ENCODE results near the gene STRAP.

Gene STRAP

GRCh38 chr12:15931590-15932053 lies 49.4 kb downstream of the STRAP start:
- TF ChIP-seq CTCF (IDR thresholded peaks at IDR 0.05), result no peak

GRCh38 chr12:15932327-15932726 lies 50.1 kb downstream of the STRAP start:
- no peak for TF ChIP-seq CTCF (IDR thresholded peaks at IDR 0.05)

- TF ChIP-seq CTCF (IDR thresholded peaks at IDR 0.05), result no peak
Observed at GRCh38 chr12:15932971-15933370, 50.8 kb downstream of the STRAP start.

- TF ChIP-seq CTCF (IDR thresholded peaks at IDR 0.05), result no peak
Observed at GRCh38 chr12:15933751-15934150, 51.6 kb downstream of the STRAP start.

GRCh38 chr12:15936751-15937150 lies 54.6 kb downstream of the STRAP start:
- TF ChIP-seq CTCF (IDR thresholded peaks at IDR 0.05), result no peak

GRCh38 chr12:15937902-15938301 lies 55.7 kb downstream of the STRAP start:
- TF ChIP-seq CTCF (IDR thresholded peaks at IDR 0.05), result no peak

GRCh38 chr12:15939111-15939510 lies 56.9 kb downstream of the STRAP start:
- no peak for TF ChIP-seq CTCF (IDR thresholded peaks at IDR 0.05)

GRCh38 chr12:15942475-15942874 lies 60.3 kb downstream of the STRAP start:
- no peak for TF ChIP-seq CTCF (IDR thresholded peaks at IDR 0.05)

Measured in LNCAP (cell line).